ENCODE data around the gene RAD9A.

Gene RAD9A

GRCh38 chr11:67352546-67353316, 39.1 kb upstream of the RAD9A start:
- peaks cover 8 to 65% (median 60%) of the 10 kb centered on the region in 4 donors for H3K4me1 ChIP-seq
- no peak for TF ChIP-seq CTCF (IDR thresholded peaks at IDR 0.05)

GRCh38 chr11:67353317-67354074, 38.3 kb upstream of the RAD9A start, which contains the start of gene POLD4:
Gene POLD4 (minus strand): TSS chr11:67353546. CDS start chr11:67353399, 147 bp downstream.
- DNase-seq = peak; percentile 99 to 100
- intact Hi-C loops (cut with DNase I; ENCODE audit: low total_unique reads) = loop anchor here (2.0 to 5.0 kb wide), 2 partner anchors 21 to 154 kb away; partner anchors contain the start of genes CDK2AP2 and PITPNM1
- TF ChIP-seq CTCF (IDR thresholded peaks at IDR 0.05) = peak in 1 of 2 experiments; percentile 4
- no peaks in the 10 kb centered on the region for H3K27me3 ChIP-seq
- H3K36me3 ChIP-seq = no peaks in the 10 kb centered on the region
- peak within 1 kb of the TSS; percentile 96 to 97 for H3K27ac ChIP-seq
- peak within 1 kb of the TSS; percentile 65 to 85 for H3K4me3 ChIP-seq
- H3K4me1 ChIP-seq = peaks cover 8 to 72% (median 60%) of the 10 kb centered on the region in 4 donors
- H3K9me3 ChIP-seq = no peaks in the 10 kb centered on the region

More at GRCh38 chr11:67352546-67353316, 39.1 kb upstream of the RAD9A start:
- Histone ChIP-seq H3K27me3 (no peaks in the 10 kb centered on the region), H3K36me3 (no peaks in the 10 kb centered on the region), H3K27ac (peak overlapping the region; percentile 96 to 97), H3K9me3 (no peaks in the 10 kb centered on the region), H3K4me3 (peak overlapping the region; percentile 65 to 85)
- intact Hi-C loops (cut with DNase I; ENCODE audit: low total_unique reads) = loop anchor here (5.0 kb wide), 1 partner anchor 155 kb away; the partner anchor contains the start of genes CDK2AP2 and PITPNM1
- DNase-seq = peak in 1 of 2 donors; percentile 78

GRCh38 chr11:67354075-67355022, 37.4 kb upstream of the RAD9A start:
- intact Hi-C loops (cut with DNase I; ENCODE audit: low total_unique reads) = loop anchor here (2.0 to 5.0 kb wide), 2 partner anchors 20 to 153 kb away; partner anchors contain the start of genes CDK2AP2 and PITPNM1
- Histone ChIP-seq H3K4me3 (peak overlapping the region; percentile 65 to 85), H3K4me1 (peaks cover 8 to 72% (median 60%) of the 10 kb centered on the region in 4 donors), H3K27me3 (no peaks in the 10 kb centered on the region), H3K27ac (peak overlapping the region; percentile 96 to 97), H3K9me3 (no peaks in the 10 kb centered on the region), H3K36me3 (no peaks in the 10 kb centered on the region)
- TF ChIP-seq CTCF (IDR thresholded peaks at IDR 0.05) = no peak
- DNase-seq = peak; percentile 92 to 96

- Histone ChIP-seq H3K36me3 (no peaks in the 10 kb centered on the region), H3K9me3 (no peaks in the 10 kb centered on the region), H3K4me1 (peaks cover 8 to 68% (median 56%) of the 10 kb centered on the region in 4 donors), H3K27ac (peak overlapping the region; percentile 96 to 97), H3K4me3 (peak overlapping the region in 1 of 2 donors; percentile 85), H3K27me3 (no peaks in the 10 kb centered on the region)
- intact Hi-C loops (cut with DNase I; ENCODE audit: low total_unique reads) = loop anchor here (2.0 kb wide), 1 partner anchor 20 kb away; no protein-coding TSS in a partner anchor
- no peak for TF ChIP-seq CTCF (IDR thresholded peaks at IDR 0.05)
- peak in 1 of 2 donors; percentile 78 for DNase-seq
Observed at GRCh38 chr11:67355023-67355793, 36.6 kb upstream of the RAD9A start.

Data from tibial artery (tissue), 4 donors.